Esophagus muscularis mucosa (tissue), 4 donors: Measurements from ENCODE around the gene CCND3. TPM values are rescaled to one million over a fixed set of nuclear protein-coding genes. Genes with fewer than 3 reads are reported as not detected.

Experiments
- DNase-seq: peaks from one replicate; pipeline ENCODE4 v3.0.0-alpha.2; 2017; ENCODE audit errors: extremely low spot score
- H3K27ac ChIP-seq, 4 donors: fragments of 200-600 bp; sonication (generic); replicated peaks in 1 of 4; 1 replicate in 3 of 4; 2 replicates in 1 of 4; pipeline ENCODE4 v1.5.1; 2016 to 2019; ENCODE audit warnings: mild to moderate bottlenecking in 1 of 4
- H3K27me3 ChIP-seq, 4 donors: fragments of 200-600 bp; sonication (generic); one replicate each; pipeline versions ENCODE4 v1.5.1 to v1.6.0; 2016 to 2019
- H3K36me3 ChIP-seq, 4 donors: fragments of 200-600 bp; sonication (generic); one replicate each; pipeline ENCODE4 v1.5.1; 2016 to 2019
- H3K4me1 ChIP-seq, 4 donors: fragments of 200-600 bp; sonication (generic); one replicate each; pipeline ENCODE4 v1.5.1; 2016 to 2019
- H3K4me3 ChIP-seq, 4 donors: fragments of 200-600 bp; sonication (generic); 1 replicate in 2 of 4; 2 replicates in 2 of 4; pipeline ENCODE4 v1.5.1; 2016 to 2019; ENCODE audit warnings: mild to moderate bottlenecking in 4 of 4, moderate library complexity in 1 of 4
- H3K9me3 ChIP-seq, 4 donors: fragments of 200-600 bp; sonication (generic); 1 replicate in 3 of 4; 2 replicates in 1 of 4; pipeline ENCODE4 v1.5.1; 2016 to 2019
- CTCF ChIP-seq, 3 experiments: fragments of 200-600 bp in 2 of 3; fragments of 450-650 bp in 1 of 3; sonication (generic) in 2 of 3; IDR thresholded peaks; one replicate each; pipeline ENCODE4 v1.5.1; 2017 to 2019; ENCODE audit warnings: antibody characterized with exemption in 3 of 3, mild to moderate bottlenecking in 2 of 3, moderate library complexity in 1 of 3
- EP300 ChIP-seq: sonication (generic); formaldehyde crosslinking; IDR thresholded peaks from one replicate; pipeline ENCODE4 v1.6.1; 2017; ENCODE audit warnings: antibody characterized with exemption
- POLR2A ChIP-seq: fragments of 450-650 bp; IDR thresholded peaks from one replicate; pipeline ENCODE4 v1.6.1; 2017; ENCODE audit warnings: antibody characterized with exemption, moderate library complexity, mild to moderate bottlenecking, low read depth
- POLR2AphosphoS5 ChIP-seq, 2 donors: sonication (generic); formaldehyde crosslinking; IDR thresholded peaks; one replicate each; pipeline ENCODE4 v1.6.1; 2017; ENCODE audit warnings: antibody characterized with exemption in 2 of 2
- WGBS: methylation state at CpG from one replicate; pipeline ENCODE4 v1.1.5; 2018; 5-methylcytosine and 5-hydroxymethylcytosine counted together
- intact Hi-C: fragments of 100-400 bp; cut with DNase I; formaldehyde crosslinking; loops from one replicate; pipeline ENCODE4 v1.15.1; 2023
- total RNA-seq, 4 donors: library from RNA; depleted of rRNA; stranded (reverse); fragments of >200 nt; gene quantifications; one replicate each; pipeline versions ENCODE4 v1.1.0 to v1.2.1, GENCODE V29; 2016

Gene CCND3
- total RNA-seq, 4 donors from 2014 or later = 110 to 167 (median 133) TPM

GRCh38 chr6:41920921-41921711 is 20.5 kb downstream of the CCND3 start, which contains the start of the genes BYSL and MED20:
Gene BYSL (plus strand): TSS chr6:41921499. CDS start chr6:41921563, 64 bp downstream.
Gene MED20 (minus strand): TSS chr6:41921139. CDS start chr6:41921018, 121 bp downstream.
- intact Hi-C loops = loop anchor here (2.0 to 10.0 kb wide), 3 partner anchors 121 to 294 kb away; partner anchors contain the start of genes MRPS10 and TOMM6
- 1% methylated on average over 49 of the region's 55 CpGs for WGBS
- TF ChIP-seq EP300 = no peak
- peak; percentile 98 to 99 (median 99) for TF ChIP-seq CTCF (IDR thresholded peaks at IDR 0.05)
- peak; percentile 76 for TF ChIP-seq POLR2A
- TF ChIP-seq POLR2AphosphoS5 (IDR thresholded peaks at IDR 0.05) = peak; percentile 91 to 97
- H3K27me3 ChIP-seq = no peaks in the 10 kb centered on the region
- peaks cover 37 to 67% (median 55%) of the 10 kb centered on the region in 4 donors for H3K4me1 ChIP-seq
- H3K9me3 ChIP-seq = no peaks in the 10 kb centered on the region
- H3K27ac ChIP-seq = peak within 1 kb of the TSS; percentile 92 to 99 (median 94)
- H3K4me3 ChIP-seq = peak within 1 kb of the TSS; percentile 71 to 92 (median 82)
- peak; percentile 98 for DNase-seq
- peaks cover 6 to 25% (median 22%) of the 10 kb centered on the region in 4 donors for H3K36me3 ChIP-seq

GRCh38 chr6:41917528-41917927 is 24.1 kb downstream of the CCND3 start:
- H3K36me3 ChIP-seq = peaks cover 9 to 51% (median 43%) of the 10 kb centered on the region in 4 donors
- no peaks in the 10 kb centered on the region for H3K9me3 ChIP-seq
- TF ChIP-seq CTCF (IDR thresholded peaks at IDR 0.05) = no peak
- TF ChIP-seq POLR2AphosphoS5 (IDR thresholded peaks at IDR 0.05) = peak in 1 of 2 donors; percentile 14
- no peak for TF ChIP-seq EP300
- no peak for TF ChIP-seq POLR2A
- peaks cover 28 to 57% (median 41%) of the 10 kb centered on the region in 4 donors for H3K4me1 ChIP-seq
- no peak overlapping the region for H3K4me3 ChIP-seq
- WGBS = 45% methylated on average over 4 of the region's 4 CpGs
- DNase-seq = no peak
- intact Hi-C loops = no loop called here
- H3K27me3 ChIP-seq = no peaks in the 10 kb centered on the region
- H3K27ac ChIP-seq = peak overlapping the region in 2 of 4 donors; percentile 32 to 48

- no peak overlapping the region for H3K4me3 ChIP-seq
- H3K27ac ChIP-seq = no peak overlapping the region
- H3K36me3 ChIP-seq = peaks cover 10 to 70% (median 56%) of the 10 kb centered on the region in 4 donors
- TF ChIP-seq CTCF (IDR thresholded peaks at IDR 0.05) = no peak
- no peak for TF ChIP-seq POLR2A
- TF ChIP-seq POLR2AphosphoS5 (IDR thresholded peaks at IDR 0.05) = no peak
- TF ChIP-seq EP300 = no peak
- intact Hi-C loops = no loop called here
- no peak for DNase-seq
- H3K9me3 ChIP-seq = no peaks in the 10 kb centered on the region
- H3K27me3 ChIP-seq = no peaks in the 10 kb centered on the region
- peaks cover 16 to 40% (median 26%) of the 10 kb centered on the region in 4 donors for H3K4me1 ChIP-seq
- 89% methylated on average over 4 of the region's 4 CpGs for WGBS
Measured at GRCh38 chr6:41914869-41915530, 26.6 kb downstream of the CCND3 start.

DNA sequence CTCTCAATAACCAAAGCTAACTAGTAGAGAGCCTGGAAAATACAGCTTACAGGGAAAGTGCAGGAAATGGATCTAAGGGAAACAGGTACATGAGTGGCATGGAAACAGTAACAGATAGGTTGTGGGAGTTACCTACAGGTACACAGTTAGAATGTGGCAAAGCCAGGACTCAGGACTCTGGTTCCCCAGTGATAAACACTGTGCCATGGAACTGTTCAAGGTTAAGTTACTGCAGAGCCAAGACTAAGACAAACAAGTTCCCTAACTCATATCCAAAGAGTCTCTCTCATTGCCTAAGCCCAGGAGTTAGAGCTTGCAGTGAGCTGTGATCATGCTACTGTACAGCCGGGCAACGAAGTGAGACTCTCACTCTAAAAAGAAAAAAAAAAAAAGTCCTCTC is 27.3 kb downstream of the CCND3 start:
- no peaks in the 10 kb centered on the region for H3K27me3 ChIP-seq
- no peak for DNase-seq
- intact Hi-C loops = no loop called here
- H3K9me3 ChIP-seq = no peaks in the 10 kb centered on the region
- H3K4me3 ChIP-seq = no peak overlapping the region
- H3K36me3 ChIP-seq = peaks cover 14 to 77% (median 62%) of the 10 kb centered on the region in 4 donors
- 83% methylated on average over 2 of the region's 2 CpGs for WGBS
- peaks cover 10 to 33% (median 19%) of the 10 kb centered on the region in 4 donors for H3K4me1 ChIP-seq
- no peak overlapping the region for H3K27ac ChIP-seq
- TF ChIP-seq EP300 (no peak), POLR2AphosphoS5 (IDR thresholded peaks at IDR 0.05) (no peak)

GRCh38 chr6:41909727-41910126 is 31.9 kb downstream of the CCND3 start:
- no peaks in the 10 kb centered on the region for H3K9me3 ChIP-seq
- TF ChIP-seq CTCF (IDR thresholded peaks at IDR 0.05) (no peak), POLR2A (no peak), POLR2AphosphoS5 (IDR thresholded peaks at IDR 0.05) (no peak), EP300 (no peak)
- WGBS = 91% methylated on average over 1 of the region's 1 CpG
- no peak for DNase-seq
- no peak overlapping the region for H3K27ac ChIP-seq
- peaks cover 0 to 12% (median 0%) of the 10 kb centered on the region in 4 donors for H3K4me1 ChIP-seq
- intact Hi-C loops = no loop called here
- no peaks in the 10 kb centered on the region for H3K27me3 ChIP-seq
- H3K4me3 ChIP-seq = no peak overlapping the region
- peaks cover 39 to 94% (median 83%) of the 10 kb centered on the region in 4 donors for H3K36me3 ChIP-seq
